ENCODE data around the gene EHMT2. TPM values are rescaled to one million over a fixed set of nuclear protein-coding genes. Genes with fewer than 3 reads are reported as not detected.
"Not testable (repeated sequence)": the region's sequence is repeated elsewhere in the genome, so short reads cannot be mapped to it uniquely, and the experiment has no call there.

Gene EHMT2
- total and polyA plus RNA-seq, 2 donors (not counting 3 experiments of a cell fraction or from before 2014, with no cell fraction given), result 53.3 to 54.3 TPM

DNA sequence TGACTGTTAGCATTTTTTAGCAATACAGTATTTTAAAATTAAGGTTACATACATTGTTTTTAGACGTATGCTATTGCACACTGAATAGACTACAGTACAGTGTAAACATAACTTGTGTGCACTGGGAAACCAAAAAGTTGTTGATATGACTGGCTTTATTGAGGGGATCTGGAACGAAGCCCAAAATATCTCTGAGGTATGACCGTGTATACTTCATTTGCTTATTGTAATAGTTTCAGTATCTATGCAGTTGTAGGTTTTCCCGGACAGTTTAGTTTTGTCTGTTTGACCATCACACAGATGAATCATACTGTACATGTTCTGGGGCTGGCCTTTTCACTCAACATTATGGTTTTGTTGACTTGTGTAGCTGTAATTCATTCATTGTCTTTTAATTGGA, 11.3 kb upstream of the EHMT2 start:
- peaks cover 5 to 12% of the 10 kb centered on the region in 2 experiments for H3K27me3 ChIP-seq (ENCODE audit: control insufficient read depth in 2 of 2, insufficient read depth in 2 of 2, low read length in 2 of 2)
- no peaks in the 10 kb centered on the region for H3K9me1 ChIP-seq (replicated peaks; ENCODE audit: control insufficient read depth, extremely low read depth, insufficient read depth, low read length)
- no peak overlapping the region for H3K4me2 ChIP-seq (ENCODE audit: insufficient read depth, low read length)
- peaks cover 3% of the 10 kb centered on the region for H3K4me1 ChIP-seq (ENCODE audit: control insufficient read depth, extremely low read depth, insufficient read depth, low read length)
- H3K9me3 ChIP-seq (replicated peaks; ENCODE audit: control insufficient read depth, insufficient read depth, low read length), result no peaks in the 10 kb centered on the region
- POLR2A ChIA-PET, result no interaction called here
- intact Hi-C loops (cut with micrococcal nuclease) (no loop called here), dilution Hi-C loops (cut with MboI; ENCODE audit: extremely low pct_ligation_motif_present, low sequenced_read_pairs) (no loop called here)
- H2AFZ ChIP-seq (ENCODE audit: low read depth, low read length), result no peak overlapping the region
- DNase-seq (ENCODE audit: low read depth, low spot score), result no peak
- H3K36me3 ChIP-seq (ENCODE audit: control insufficient read depth in 2 of 2, extremely low read depth in 1 of 2, insufficient read depth in 2 of 2, low read length in 2 of 2), result no peaks in the 10 kb centered on the region
- no peak overlapping the region for H3K27ac ChIP-seq (ENCODE audit: insufficient read depth, low read depth, low read length)
- H3K4me3 ChIP-seq (replicated peaks in 1 of 3; ENCODE audit: insufficient read depth in 1 of 3, low read depth in 1 of 3, low read length in 3 of 3), result no peak overlapping the region
- CTCF ChIA-PET, result interaction anchor here (1.0 to 1.4 kb wide), 2 partner anchors 17 to 43 kb away, joined by 3 read pairs; no protein-coding TSS in a partner anchor
- H3K79me2 ChIP-seq (ENCODE audit: control insufficient read depth, insufficient read depth, low read length), result no peaks in the 10 kb centered on the region
- TF ChIP-seq POLR2A (IDR thresholded peaks at IDR 0.05; ENCODE audit: low read depth, low read length) (no peak), MYC (IDR thresholded peaks at IDR 0.05; ENCODE audit: low read depth, low read length) (no peak), JUN (IDR thresholded peaks at IDR 0.05; ENCODE audit: borderline replicate concordance, insufficient read depth, insufficient read length, low read depth) (no peak), MAX (IDR thresholded peaks at IDR 0.05; ENCODE audit: insufficient read depth, insufficient read length) (no peak), GATA2 (IDR thresholded peaks at IDR 0.05; ENCODE audit: insufficient read depth, insufficient read length, low read depth, low read length) (no peak), POLR2AphosphoS5 (IDR thresholded peaks at IDR 0.05; ENCODE audit: insufficient read depth, low read depth, low read length) (no peak), EZH2 (IDR thresholded peaks at IDR 0.05; ENCODE audit: borderline replicate concordance, low read depth, low read length, severe bottlenecking) (no peak), FOS (IDR thresholded peaks at IDR 0.05; ENCODE audit: borderline replicate concordance, insufficient read depth, low read length) (no peak)
- TF ChIP-seq, protein P1, sequence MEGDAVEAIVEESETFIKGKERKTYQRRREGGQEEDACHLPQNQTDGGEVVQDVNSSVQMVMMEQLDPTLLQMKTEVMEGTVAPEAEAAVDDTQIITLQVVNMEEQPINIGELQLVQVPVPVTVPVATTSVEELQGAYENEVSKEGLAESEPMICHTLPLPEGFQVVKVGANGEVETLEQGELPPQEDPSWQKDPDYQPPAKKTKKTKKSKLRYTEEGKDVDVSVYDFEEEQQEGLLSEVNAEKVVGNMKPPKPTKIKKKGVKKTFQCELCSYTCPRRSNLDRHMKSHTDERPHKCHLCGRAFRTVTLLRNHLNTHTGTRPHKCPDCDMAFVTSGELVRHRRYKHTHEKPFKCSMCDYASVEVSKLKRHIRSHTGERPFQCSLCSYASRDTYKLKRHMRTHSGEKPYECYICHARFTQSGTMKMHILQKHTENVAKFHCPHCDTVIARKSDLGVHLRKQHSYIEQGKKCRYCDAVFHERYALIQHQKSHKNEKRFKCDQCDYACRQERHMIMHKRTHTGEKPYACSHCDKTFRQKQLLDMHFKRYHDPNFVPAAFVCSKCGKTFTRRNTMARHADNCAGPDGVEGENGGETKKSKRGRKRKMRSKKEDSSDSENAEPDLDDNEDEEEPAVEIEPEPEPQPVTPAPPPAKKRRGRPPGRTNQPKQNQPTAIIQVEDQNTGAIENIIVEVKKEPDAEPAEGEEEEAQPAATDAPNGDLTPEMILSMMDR (IDR thresholded peaks at IDR 0.05; ENCODE audit: extremely low read depth in 1 of 2, insufficient read depth in 1 of 2, low read depth in 1 of 2, low read length in 2 of 2), result no peak
- FAIRE-seq, result no peak
- H4K20me1 ChIP-seq (replicated peaks; ENCODE audit: control insufficient read depth, extremely low read depth, insufficient read depth, low read length), result no peaks in the 10 kb centered on the region
- BruUV-seq (replicated peaks), result no TSS peak
- no peak overlapping the region for H3K9ac ChIP-seq (replicated peaks; ENCODE audit: extremely low read depth, insufficient read depth, low read length)

DNA sequence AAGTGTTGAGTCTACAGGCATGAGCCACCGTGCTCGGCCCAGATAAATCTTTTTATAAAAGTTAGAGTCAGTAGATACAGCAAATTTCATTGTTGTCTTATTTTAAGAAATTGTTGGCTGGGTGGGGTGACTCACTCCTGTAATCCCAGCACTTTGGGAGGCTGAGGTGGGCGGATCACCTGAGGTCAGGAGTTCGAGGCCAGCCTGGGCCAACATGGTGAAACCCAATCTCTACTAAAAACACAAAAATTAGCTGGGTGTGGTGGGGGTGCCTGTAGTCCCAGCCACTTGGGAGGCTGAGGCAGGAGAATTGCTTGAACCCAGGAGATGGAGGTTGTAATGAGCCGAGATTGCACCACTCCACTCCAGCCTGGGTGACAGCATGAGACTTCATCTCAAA, 10.8 kb upstream of the EHMT2 start:
- H3K79me2 ChIP-seq (ENCODE audit: control insufficient read depth, insufficient read depth, low read length); H3K9me1 ChIP-seq (replicated peaks; ENCODE audit: control insufficient read depth, extremely low read depth, insufficient read depth, low read length); H3K4me1 ChIP-seq (ENCODE audit: control insufficient read depth, extremely low read depth, insufficient read depth, low read length); H4K20me1 ChIP-seq (replicated peaks; ENCODE audit: control insufficient read depth, extremely low read depth, insufficient read depth, low read length); H3K27ac ChIP-seq (ENCODE audit: insufficient read depth, low read depth, low read length); H2AFZ ChIP-seq (ENCODE audit: low read depth, low read length); DNase-seq (ENCODE audit: low read depth, low spot score); BruUV-seq (replicated peaks); H3K4me2 ChIP-seq (ENCODE audit: insufficient read depth, low read length); FAIRE-seq; H3K36me3 ChIP-seq (ENCODE audit: control insufficient read depth in 2 of 2, extremely low read depth in 1 of 2, insufficient read depth in 2 of 2, low read length in 2 of 2); H3K9ac ChIP-seq (replicated peaks; ENCODE audit: extremely low read depth, insufficient read depth, low read length); dilution Hi-C loops (cut with MboI; ENCODE audit: extremely low pct_ligation_motif_present, low sequenced_read_pairs); H3K4me3 ChIP-seq (replicated peaks in 1 of 3; ENCODE audit: insufficient read depth in 1 of 3, low read depth in 1 of 3, low read length in 3 of 3); intact Hi-C loops (cut with micrococcal nuclease); H3K9me3 ChIP-seq (replicated peaks; ENCODE audit: control insufficient read depth, insufficient read depth, low read length): not testable (repeated sequence)
- CTCF ChIA-PET, result interaction anchor here (1.0 to 1.4 kb wide), 3 partner anchors 10 to 44 kb away, joined by 3 read pairs; no protein-coding TSS in a partner anchor
- POLR2A ChIA-PET, result interaction anchor here (0.7 kb wide), 1 partner anchor 26 kb away, joined by 3 read pairs; no protein-coding TSS in a partner anchor
- peaks cover 5 to 12% of the 10 kb centered on the region in 2 experiments for H3K27me3 ChIP-seq (ENCODE audit: control insufficient read depth in 2 of 2, insufficient read depth in 2 of 2, low read length in 2 of 2)
